IPS DF 6.9 (cell line): Measurements from ENCODE around the gene CC2D2A.

Experiments
- DNase-seq: peaks from one replicate; pipeline ENCODE4 v3.0.0-alpha.2; 2013; ENCODE audit warnings: low read depth, low spot score
- H3K27ac ChIP-seq: one replicate; pipeline ENCODE4 v1.5.1; 2013; ENCODE audit warnings: low read length, control low read depth
- H3K27me3 ChIP-seq: 2 replicates; pipeline ENCODE4 v1.6.1; 2013; ENCODE audit warnings: mild to moderate bottlenecking, low read length; ENCODE audit not compliant: control insufficient read depth, insufficient read depth
- H3K36me3 ChIP-seq: 2 replicates; pipeline ENCODE4 v1.6.1; 2013; ENCODE audit warnings: low read length; ENCODE audit not compliant: control insufficient read depth, insufficient read depth
- H3K4me1 ChIP-seq: 2 replicates; pipeline ENCODE4 v1.6.1; 2013; ENCODE audit warnings: low read length; ENCODE audit not compliant: control insufficient read depth, insufficient read depth
- H3K4me3 ChIP-seq: 2 replicates; pipeline ENCODE4 v1.5.1; 2013; ENCODE audit warnings: mild to moderate bottlenecking, low read length
- H3K9me3 ChIP-seq: 2 replicates; pipeline ENCODE4 v1.6.1; 2013; ENCODE audit warnings: low read length, inconsistent platforms; ENCODE audit not compliant: control insufficient read depth, insufficient read depth
- WGBS: extraction: QIAGEN DNeasy Blood & Tissue Kit; methylation state at CpG from one replicate; pipeline ENCODE4 v1.1.7; 2013; ENCODE audit warnings: mixed read lengths, missing lambda C conversion rate; ENCODE audit not compliant: insufficient read length, insufficient coverage; 5-methylcytosine and 5-hydroxymethylcytosine counted together

CC2D2A gene

DNA sequence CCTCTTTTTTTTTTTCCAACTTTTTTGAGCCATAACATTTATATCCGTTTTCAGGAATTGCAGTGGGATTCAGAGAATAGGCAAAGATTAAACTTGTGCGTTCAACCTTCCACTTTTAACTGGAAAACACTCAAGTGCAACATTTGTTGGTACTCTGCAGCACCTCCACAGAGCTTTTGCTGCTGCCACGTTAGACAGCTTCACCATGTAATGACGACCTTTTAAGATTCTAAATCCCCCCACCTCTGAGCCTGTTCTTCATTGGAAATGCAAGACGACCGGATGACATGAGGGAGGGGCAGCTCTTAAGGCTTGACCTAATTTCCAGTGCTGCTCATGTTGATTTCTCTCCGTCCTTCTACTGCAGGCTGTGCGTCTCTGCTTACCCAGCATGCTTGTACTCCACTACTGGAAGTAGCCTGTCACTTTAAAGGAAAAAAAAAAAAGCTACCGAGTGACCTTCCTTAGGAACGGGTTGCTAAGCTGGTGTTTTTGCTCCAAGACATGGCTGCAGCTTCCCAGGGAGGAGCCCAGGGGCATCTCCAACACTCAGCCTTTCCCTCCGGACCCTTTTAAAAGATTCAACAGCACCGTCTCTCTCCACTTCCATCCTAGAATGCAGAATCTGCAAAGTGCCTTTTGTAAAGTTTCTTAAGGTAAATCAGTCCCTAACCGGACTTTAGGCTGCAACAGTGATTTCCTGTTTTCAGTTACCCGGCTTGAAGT lies at the start of gene CC2D2A:
CC2D2A (plus strand) TSS at position 481 of the 726 bp plus-strand sequence. CDS start 6,051 bp downstream, outside the sequence.
- no peak within 1 kb of the TSS for H3K27ac ChIP-seq
- WGBS = no CpG with 5 or more reads among the region's 14 CpGs
- H3K27me3 ChIP-seq = no peaks in the 10 kb centered on the region
- H3K36me3 ChIP-seq = no peaks in the 10 kb centered on the region
- peak within 1 kb of the TSS; percentile 19; the same call in 1 of the 2 replicates for H3K4me3 ChIP-seq
- H3K9me3 ChIP-seq = no peaks in the 10 kb centered on the region
- H3K4me1 ChIP-seq = peaks cover 1% of the 10 kb centered on the region; the same call in 1 of the 2 replicates
- no peak for DNase-seq

DNA sequence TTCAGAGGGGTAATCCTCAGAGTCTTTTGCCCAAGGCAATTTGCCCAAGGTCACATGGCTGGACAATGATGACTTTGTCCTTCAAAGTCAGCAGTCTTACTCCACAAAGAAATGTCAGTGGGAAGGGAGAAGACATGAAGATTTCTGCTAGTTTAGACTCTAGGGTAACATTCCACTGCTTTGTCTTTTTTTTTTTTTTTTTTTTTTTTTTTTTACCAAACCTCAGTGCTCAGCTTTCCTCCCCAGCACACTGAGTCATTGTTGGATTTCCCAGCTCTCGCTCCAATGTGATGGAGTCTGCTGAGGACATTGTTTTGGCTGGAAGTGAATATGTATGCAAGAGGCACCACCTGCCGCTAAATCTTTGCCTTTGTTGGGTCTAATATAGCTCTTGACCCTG lies 49.0 kb upstream of the CC2D2A start:
- H3K27ac ChIP-seq = no peak overlapping the region
- no CpG with 5 or more reads among the region's 2 CpGs for WGBS
- no peaks in the 10 kb centered on the region for H3K9me3 ChIP-seq
- no peaks in the 10 kb centered on the region for H3K27me3 ChIP-seq
- no peaks in the 10 kb centered on the region for H3K36me3 ChIP-seq
- no peak for DNase-seq
- H3K4me1 ChIP-seq = 0 out of 2 replicates have a peak, but pooled peaks cover 1% of the 10 kb centered on the region
- no peak overlapping the region for H3K4me3 ChIP-seq

DNA sequence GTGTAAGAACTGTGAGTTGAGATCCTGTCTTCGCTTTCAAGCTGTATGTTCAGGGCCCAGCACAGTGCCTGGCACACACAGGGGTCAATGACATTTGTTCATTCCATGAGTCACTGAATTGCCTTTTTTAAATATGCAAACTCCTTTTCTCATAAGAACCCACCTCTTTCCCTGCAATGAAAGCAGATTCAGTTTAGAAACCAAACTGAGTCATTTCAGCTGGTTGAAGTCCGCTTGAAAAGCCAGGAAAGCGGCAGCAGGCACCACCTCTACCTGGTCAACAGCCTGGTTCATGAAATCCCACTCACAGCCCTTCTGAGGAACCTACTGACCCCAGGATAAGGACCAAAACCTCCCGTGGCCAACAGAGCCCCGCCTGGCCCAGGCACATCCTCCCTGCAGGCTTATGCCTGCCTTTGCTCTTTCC lies 46.4 kb upstream of the CC2D2A start:
- no peak for DNase-seq
- H3K4me3 ChIP-seq = no peak overlapping the region
- H3K36me3 ChIP-seq = no peaks in the 10 kb centered on the region
- no peaks in the 10 kb centered on the region for H3K9me3 ChIP-seq
- no peaks in the 10 kb centered on the region for H3K27me3 ChIP-seq
- WGBS = no CpG with 5 or more reads among the region's 5 CpGs
- H3K4me1 ChIP-seq = no peaks in the 10 kb centered on the region
- H3K27ac ChIP-seq = no peak overlapping the region

DNA sequence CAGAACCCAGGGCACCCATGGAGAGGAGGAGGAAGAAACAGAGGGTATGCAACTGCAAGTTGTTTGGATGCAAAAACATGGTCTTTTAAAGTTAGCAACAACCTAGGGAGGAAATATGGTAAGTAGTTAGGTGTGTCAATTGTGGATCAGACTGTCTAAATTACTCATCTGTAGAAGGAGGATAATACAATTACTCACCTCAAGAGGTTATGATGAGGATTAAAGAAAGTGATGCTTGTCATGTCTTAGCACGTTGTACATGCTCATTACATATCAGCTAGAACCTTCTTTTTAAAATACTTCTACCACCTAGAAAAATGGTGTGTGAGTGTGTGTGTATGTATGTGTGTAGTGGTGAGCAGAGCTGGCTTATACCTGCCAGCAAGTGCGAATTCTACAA lies 44.2 kb upstream of the CC2D2A start:
- Histone ChIP-seq H3K36me3 (no peaks in the 10 kb centered on the region), H3K27ac (no peak overlapping the region), H3K27me3 (no peaks in the 10 kb centered on the region), H3K4me1 (no peaks in the 10 kb centered on the region), H3K4me3 (no peak overlapping the region), H3K9me3 (no peaks in the 10 kb centered on the region)
- no peak for DNase-seq
- WGBS = no CpG with 5 or more reads among the region's 2 CpGs

DNA sequence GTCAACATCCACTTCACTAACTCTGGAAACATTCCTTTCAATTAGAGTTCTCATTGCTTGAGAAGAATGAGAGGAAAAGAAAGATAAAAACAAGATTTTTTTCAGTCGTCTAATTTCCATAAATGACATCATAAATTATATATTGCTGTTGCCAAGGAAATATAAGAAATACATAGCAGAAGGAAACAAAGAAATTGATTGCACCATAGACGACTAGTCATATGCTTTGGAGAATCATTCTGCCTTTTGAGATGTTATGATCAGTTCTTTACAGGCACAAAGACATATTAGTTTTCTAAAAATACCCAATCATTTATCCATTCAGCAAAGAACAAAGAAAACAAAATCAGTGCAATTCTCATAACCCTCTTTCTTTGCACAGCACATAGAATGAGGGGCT lies 42.5 kb upstream of the CC2D2A start:
- no peaks in the 10 kb centered on the region for H3K9me3 ChIP-seq
- no peak overlapping the region for H3K4me3 ChIP-seq
- no peaks in the 10 kb centered on the region for H3K36me3 ChIP-seq
- no peaks in the 10 kb centered on the region for H3K27me3 ChIP-seq
- no peak for DNase-seq
- no CpG with 5 or more reads among the region's 2 CpGs for WGBS
- no peaks in the 10 kb centered on the region for H3K4me1 ChIP-seq
- no peak overlapping the region for H3K27ac ChIP-seq

DNA sequence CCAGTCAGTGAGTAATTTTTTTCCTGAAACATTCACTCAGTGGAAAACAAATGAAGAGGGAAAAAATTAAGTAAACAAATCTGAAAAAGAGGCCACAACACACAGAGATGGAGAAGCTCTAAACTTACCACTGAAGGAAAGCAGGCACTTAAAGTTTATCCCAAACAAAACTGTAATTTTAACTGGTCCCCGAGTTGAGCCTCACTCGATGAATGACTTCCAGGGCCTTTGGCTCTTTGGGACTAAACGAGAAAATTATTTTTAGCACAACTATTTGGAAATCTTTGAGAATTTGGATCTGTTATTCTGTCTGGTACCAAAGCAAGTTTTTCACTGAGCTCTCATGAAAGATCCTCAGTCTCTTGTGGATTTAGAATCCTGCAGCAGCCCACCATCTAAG lies 42.0 kb upstream of the CC2D2A start, which contains the start of gene C1QTNF7:
C1QTNF7 (plus strand) TSS at position 333 of the 400 bp plus-strand sequence. CDS start 7,711 bp downstream, outside the sequence.
- Histone ChIP-seq H3K9me3 (no peaks in the 10 kb centered on the region), H3K4me1 (no peaks in the 10 kb centered on the region), H3K4me3 (no peak within 1 kb of the TSS), H3K27me3 (no peaks in the 10 kb centered on the region), H3K36me3 (no peaks in the 10 kb centered on the region), H3K27ac (no peak within 1 kb of the TSS)
- no peak for DNase-seq
- WGBS = no CpG with 5 or more reads among the region's 3 CpGs

DNA sequence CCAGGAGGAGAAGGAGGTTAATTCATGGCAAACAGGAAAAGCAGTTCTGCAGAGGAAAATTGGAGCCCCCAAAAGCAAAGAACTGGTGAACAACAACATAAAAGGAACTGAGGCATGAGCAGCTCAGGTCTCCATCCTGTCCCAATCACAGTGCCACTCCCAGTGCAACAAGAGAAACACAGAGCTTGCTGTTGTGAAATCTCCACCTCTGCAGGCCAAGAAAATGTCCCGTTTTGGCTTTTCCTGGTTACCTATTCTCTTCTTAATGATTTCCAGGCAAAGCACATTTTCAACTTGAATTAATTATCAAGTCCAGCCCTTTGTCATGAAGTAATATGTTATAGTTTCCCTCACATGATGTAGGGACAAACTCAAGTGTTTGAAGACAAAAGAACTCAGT lies 41.1 kb upstream of the CC2D2A start:
- WGBS = no CpG with 5 or more reads among the region's 1 CpG
- no peaks in the 10 kb centered on the region for H3K9me3 ChIP-seq

DNA sequence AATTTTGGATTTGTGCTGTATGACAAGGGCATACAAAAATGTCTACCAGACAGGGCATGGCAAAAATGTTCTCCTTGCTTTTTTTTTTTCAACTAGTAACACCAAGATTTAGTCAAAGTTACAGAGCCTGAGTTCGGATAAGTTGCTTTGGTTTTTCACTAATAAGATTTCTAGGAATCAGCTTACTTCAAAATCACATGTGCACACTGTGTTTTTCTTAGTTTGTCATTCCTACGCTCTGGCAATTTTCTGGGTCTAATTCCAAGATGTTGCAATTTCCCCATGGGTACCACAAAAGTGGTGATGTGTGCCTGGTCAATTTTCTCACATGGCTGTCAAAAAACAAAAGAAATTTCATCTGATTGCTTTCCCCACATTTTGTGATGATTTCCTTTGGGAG lies 35.6 kb upstream of the CC2D2A start:
- no peak for DNase-seq
- no CpG with 5 or more reads among the region's 2 CpGs for WGBS
- Histone ChIP-seq H3K27ac (no peak overlapping the region), H3K9me3 (no peaks in the 10 kb centered on the region), H3K27me3 (no peaks in the 10 kb centered on the region), H3K4me1 (no peaks in the 10 kb centered on the region), H3K4me3 (no peak overlapping the region), H3K36me3 (no peaks in the 10 kb centered on the region)

More for the DNA sequence above, 41.1 kb upstream of the CC2D2A start:
- H3K27ac ChIP-seq = no peak overlapping the region
- H3K4me1 ChIP-seq = no peaks in the 10 kb centered on the region
- DNase-seq = no peak
- H3K27me3 ChIP-seq = no peaks in the 10 kb centered on the region
- no peaks in the 10 kb centered on the region for H3K36me3 ChIP-seq
- no peak overlapping the region for H3K4me3 ChIP-seq

DNA sequence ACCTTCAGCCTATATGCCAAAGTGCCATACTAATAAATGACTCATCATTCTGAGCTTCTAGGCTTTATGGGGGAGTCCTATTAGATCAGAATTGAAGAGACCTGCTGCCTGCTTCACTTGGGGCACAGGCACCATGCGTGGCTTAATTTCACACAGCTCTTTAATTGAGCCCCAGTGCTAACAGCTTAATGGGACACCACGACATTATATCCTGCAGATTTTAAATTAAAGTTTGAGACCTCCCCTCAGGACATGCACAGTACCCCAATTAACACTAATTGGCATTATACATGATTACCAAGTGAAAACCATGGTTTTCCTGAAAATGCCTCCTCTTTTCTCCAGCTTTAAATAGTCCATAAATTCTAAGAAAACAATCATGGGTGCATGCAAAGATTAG lies 35.0 kb upstream of the CC2D2A start:
- H3K27ac ChIP-seq = no peak overlapping the region
- no peak for DNase-seq
- no CpG with 5 or more reads among the region's 2 CpGs for WGBS
- H3K27me3 ChIP-seq = no peaks in the 10 kb centered on the region
- no peak overlapping the region for H3K4me3 ChIP-seq
- no peaks in the 10 kb centered on the region for H3K9me3 ChIP-seq
- no peaks in the 10 kb centered on the region for H3K4me1 ChIP-seq
- H3K36me3 ChIP-seq = no peaks in the 10 kb centered on the region

DNA sequence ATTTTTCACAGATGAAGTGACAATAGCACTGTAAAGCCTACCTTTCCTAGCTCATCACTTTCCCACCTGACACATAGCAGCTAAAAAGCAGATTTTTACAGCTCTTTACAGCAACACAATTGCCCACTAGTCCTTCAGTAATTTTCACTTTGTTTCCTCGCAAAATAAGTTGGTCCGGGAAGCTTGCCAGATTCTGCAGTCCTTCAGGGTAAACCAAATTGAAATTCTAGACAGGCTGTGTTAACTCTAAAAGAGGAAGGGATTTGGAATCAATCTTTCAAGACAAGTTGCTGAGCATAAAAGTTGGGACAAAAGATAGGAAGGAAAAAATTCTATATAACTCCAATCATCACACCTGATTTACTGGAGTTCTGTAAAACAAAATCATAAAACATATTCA lies 33.2 kb upstream of the CC2D2A start:
- no peak overlapping the region for H3K4me3 ChIP-seq
- DNase-seq = no peak
- H3K36me3 ChIP-seq = no peaks in the 10 kb centered on the region
- no peaks in the 10 kb centered on the region for H3K27me3 ChIP-seq
- H3K9me3 ChIP-seq = no peaks in the 10 kb centered on the region
- no peaks in the 10 kb centered on the region for H3K4me1 ChIP-seq
- H3K27ac ChIP-seq = no peak overlapping the region
- WGBS = no CpG with 5 or more reads among the region's 2 CpGs
